ENCODE results near the gene RAB21. TPM values are rescaled to one million over a fixed set of nuclear protein-coding genes. Genes with fewer than 3 reads are reported as not detected.

The RAB21 gene
- total and polyA plus RNA-seq, 2 donors (not counting 1 experiment from before 2014, with no cell fraction given), result 7.3 to 83.7 TPM

DNA sequence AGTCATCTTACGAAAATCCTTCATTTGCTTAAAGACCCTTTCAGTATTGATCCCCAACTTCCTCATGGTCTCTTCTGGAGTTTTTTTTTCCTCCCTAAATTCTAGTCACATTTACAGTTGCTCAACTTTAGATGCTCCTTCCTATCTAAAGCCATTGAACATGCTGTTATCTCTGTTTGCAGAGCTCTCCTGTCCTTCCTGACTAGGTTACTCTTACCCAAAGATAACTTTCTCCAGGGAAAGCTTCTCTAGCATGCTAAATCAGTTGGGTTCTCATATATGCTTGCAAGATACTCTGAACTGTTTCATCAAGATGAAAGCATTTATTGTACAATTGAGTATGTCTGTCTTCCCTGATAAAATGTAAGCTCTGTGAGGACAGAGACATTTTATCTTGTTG lies 1.8 kb upstream of the RAB21 start:
- Histone ChIP-seq H3K79me2 (ENCODE audit: control insufficient read depth, insufficient read depth, low read length) (peaks cover 40% of the 10 kb centered on the region), H3K4me2 (replicated peaks; ENCODE audit: low read depth, low read length, poor library complexity, severe bottlenecking) (no peak overlapping the region), H3K27me3 (replicated peaks in 1 of 4; ENCODE audit: control extremely low read depth in 1 of 4, control insufficient read depth in 3 of 4, insufficient read depth in 4 of 4, low read length in 3 of 4) (no peaks in the 10 kb centered on the region), H3K27ac (ENCODE audit: low read length in 2 of 2) (no peak overlapping the region), H3K9me3 (ENCODE audit: control extremely low read depth in 1 of 3, control insufficient read depth in 2 of 3, insufficient read depth in 1 of 3, low read length in 2 of 3) (no peaks in the 10 kb centered on the region), H3K36me3 (replicated peaks in 1 of 2; ENCODE audit: control extremely low read depth in 1 of 2, control insufficient read depth in 1 of 2, extremely low read depth in 1 of 2, insufficient read depth in 2 of 2, low read length in 1 of 2) (peaks cover 0 to 4% of the 10 kb centered on the region in 2 experiments), H3K9ac (ENCODE audit: low read length) (no peak overlapping the region), H3K4me3 (ENCODE audit: control extremely low read depth in 1 of 5, extremely low read depth in 1 of 5, insufficient read depth in 1 of 5, low read depth in 2 of 5, low read length in 4 of 5) (no peak overlapping the region), H2AFZ (ENCODE audit: insufficient read depth, low read depth, low read length, poor library complexity, severe bottlenecking) (no peak overlapping the region), H3K4me1 (ENCODE audit: control insufficient read depth in 2 of 2, insufficient read depth in 2 of 2, low read length in 2 of 2) (peaks cover 17 to 23% of the 10 kb centered on the region in 2 donors), H4K20me1 (ENCODE audit: control insufficient read depth, insufficient read depth, low read length, poor library complexity, severe bottlenecking) (peaks cover 7% of the 10 kb centered on the region)
- TF ChIP-seq EZH2 (IDR thresholded peaks at IDR 0.05; ENCODE audit: borderline replicate concordance, insufficient read depth, low read depth, low read length, poor library complexity, severe bottlenecking), result no peak
- TF ChIP-seq, protein P1, sequence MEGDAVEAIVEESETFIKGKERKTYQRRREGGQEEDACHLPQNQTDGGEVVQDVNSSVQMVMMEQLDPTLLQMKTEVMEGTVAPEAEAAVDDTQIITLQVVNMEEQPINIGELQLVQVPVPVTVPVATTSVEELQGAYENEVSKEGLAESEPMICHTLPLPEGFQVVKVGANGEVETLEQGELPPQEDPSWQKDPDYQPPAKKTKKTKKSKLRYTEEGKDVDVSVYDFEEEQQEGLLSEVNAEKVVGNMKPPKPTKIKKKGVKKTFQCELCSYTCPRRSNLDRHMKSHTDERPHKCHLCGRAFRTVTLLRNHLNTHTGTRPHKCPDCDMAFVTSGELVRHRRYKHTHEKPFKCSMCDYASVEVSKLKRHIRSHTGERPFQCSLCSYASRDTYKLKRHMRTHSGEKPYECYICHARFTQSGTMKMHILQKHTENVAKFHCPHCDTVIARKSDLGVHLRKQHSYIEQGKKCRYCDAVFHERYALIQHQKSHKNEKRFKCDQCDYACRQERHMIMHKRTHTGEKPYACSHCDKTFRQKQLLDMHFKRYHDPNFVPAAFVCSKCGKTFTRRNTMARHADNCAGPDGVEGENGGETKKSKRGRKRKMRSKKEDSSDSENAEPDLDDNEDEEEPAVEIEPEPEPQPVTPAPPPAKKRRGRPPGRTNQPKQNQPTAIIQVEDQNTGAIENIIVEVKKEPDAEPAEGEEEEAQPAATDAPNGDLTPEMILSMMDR (IDR thresholded peaks at IDR 0.05), result no peak
- H3K4me3 Mint-ChIP-seq, result no peak overlapping the region
- no peaks in the 10 kb centered on the region for H3K9me3 Mint-ChIP-seq (ENCODE audit: insufficient read depth)
- H3K27ac Mint-ChIP-seq, result no peak overlapping the region
- intact Hi-C loops (cut with micrococcal nuclease), result no loop called here
- 88% methylated on average over 1 of the region's 1 CpG for WGBS (ENCODE audit: insufficient coverage)
- ATAC-seq (ENCODE audit: low read depth), result no peak
- H3K27me3 Mint-ChIP-seq, result peaks cover 17% of the 10 kb centered on the region
- ChIA-PET CTCF (interaction anchor here (1.0 to 1.1 kb wide), 2 partner anchors 67 to 337 kb away, joined by 4 to 5 read pairs; partner anchors contain the start of gene TMEM19), POLR2A (interaction anchor here (0.7 kb wide), 1 partner anchor 67 kb away, joined by 3 read pairs; the partner anchor contains the start of gene TMEM19)
- no peak for DNase-seq
- peaks cover 28% of the 10 kb centered on the region for H3K4me1 Mint-ChIP-seq

DNA sequence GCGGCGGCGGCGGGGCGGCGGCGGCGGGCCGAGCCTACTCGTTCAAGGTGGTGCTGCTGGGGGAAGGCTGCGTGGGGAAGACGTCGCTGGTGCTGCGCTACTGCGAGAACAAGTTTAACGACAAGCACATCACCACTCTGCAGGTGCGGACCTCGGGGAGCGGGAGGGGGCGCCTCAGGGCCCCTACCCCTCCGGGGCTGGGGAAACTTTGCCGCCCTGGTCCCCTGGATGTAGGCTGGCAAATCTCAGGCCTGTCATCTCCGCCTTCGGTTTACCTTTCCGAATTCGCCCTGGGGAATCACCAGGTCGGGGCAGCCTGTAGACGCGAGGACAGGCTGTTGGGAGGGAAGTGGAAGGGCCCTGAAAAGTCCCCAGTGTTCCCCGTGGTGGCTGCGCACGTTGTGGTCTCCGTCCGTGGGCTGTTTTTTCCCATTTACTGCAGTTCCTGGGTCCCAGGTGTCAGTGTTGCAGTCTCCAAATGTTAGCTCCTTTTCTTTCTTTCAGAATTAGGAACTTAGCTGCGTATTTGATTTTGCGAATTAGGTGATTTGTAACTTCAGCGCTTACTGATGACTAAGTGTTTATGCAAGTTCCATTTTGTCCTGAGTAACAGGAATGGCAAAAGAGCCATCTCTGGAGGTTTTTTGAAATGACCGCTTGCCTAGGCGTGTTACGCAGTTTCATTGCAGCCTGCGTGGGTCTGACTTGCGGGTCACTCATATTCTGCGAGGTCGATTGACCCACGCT lies 656 bp downstream of the RAB21 start:
- Mint-ChIP-seq H3K4me3 (peak overlapping the region; percentile 96), H3K27ac (peak overlapping the region; percentile 98), H3K27me3 (peaks cover 13% of the 10 kb centered on the region), H3K9me3 (ENCODE audit: insufficient read depth) (peaks cover 8% of the 10 kb centered on the region), H3K4me1 (peaks cover 42% of the 10 kb centered on the region)
- peak overlapping the region; percentile 87 for H3K4me2 ChIP-seq (replicated peaks; ENCODE audit: low read depth, low read length, poor library complexity, severe bottlenecking)
- 1% methylated on average over 38 of the region's 45 CpGs for WGBS (ENCODE audit: insufficient coverage)
- intact Hi-C loops (cut with micrococcal nuclease), result loop anchor here (1.0 to 2.0 kb wide), 2 partner anchors 27 to 84 kb away; partner anchors contain the start of gene TBC1D15
- peak; percentile 88 for DNase-seq
- H4K20me1 ChIP-seq (ENCODE audit: control insufficient read depth, insufficient read depth, low read length, poor library complexity, severe bottlenecking), result peaks cover 16% of the 10 kb centered on the region
- peaks cover 17 to 23% of the 10 kb centered on the region in 2 donors for H3K4me1 ChIP-seq (ENCODE audit: control insufficient read depth in 2 of 2, insufficient read depth in 2 of 2, low read length in 2 of 2)
- H3K4me3 ChIP-seq (ENCODE audit: control extremely low read depth in 1 of 5, extremely low read depth in 1 of 5, insufficient read depth in 1 of 5, low read depth in 2 of 5, low read length in 4 of 5), result peak overlapping the region; percentile 76 to 89 (median 86)
- ChIA-PET CTCF (interaction anchor here (0.7 to 1.5 kb wide), 6 partner anchors 10 to 339 kb away, joined by 3 to 7 read pairs (median 4); partner anchors contain the start of gene TMEM19), POLR2A (interaction anchor here (1.0 to 1.4 kb wide), 4 partner anchors 69 to 92 kb away, joined by 3 to 17 read pairs (median 6); partner anchors contain the start of genes TBC1D15, THAP2, TMEM19 and ZFC3H1)
- TF ChIP-seq EZH2 (IDR thresholded peaks at IDR 0.05; ENCODE audit: borderline replicate concordance, insufficient read depth, low read depth, low read length, poor library complexity, severe bottlenecking), result no peak
- TF ChIP-seq, protein P1 (IDR thresholded peaks at IDR 0.05), result no peak
- peak; percentile 41 for ATAC-seq (ENCODE audit: low read depth)
- H3K79me2 ChIP-seq (ENCODE audit: control insufficient read depth, insufficient read depth, low read length), result peaks cover 64% of the 10 kb centered on the region
- peak overlapping the region; percentile 91 to 97 for H3K27ac ChIP-seq (ENCODE audit: low read length in 2 of 2)
- peaks cover 10 to 18% (median 11%) of the 10 kb centered on the region in 3 donors for H3K9me3 ChIP-seq (ENCODE audit: control extremely low read depth in 1 of 3, control insufficient read depth in 2 of 3, insufficient read depth in 1 of 3, low read length in 2 of 3)
- peak overlapping the region; percentile 59 for H2AFZ ChIP-seq (ENCODE audit: insufficient read depth, low read depth, low read length, poor library complexity, severe bottlenecking)
- H3K36me3 ChIP-seq (replicated peaks in 1 of 2; ENCODE audit: control extremely low read depth in 1 of 2, control insufficient read depth in 1 of 2, extremely low read depth in 1 of 2, insufficient read depth in 2 of 2, low read length in 1 of 2), result peaks cover 15 to 20% of the 10 kb centered on the region in 2 experiments
- peak overlapping the region; percentile 87 for H3K9ac ChIP-seq (ENCODE audit: low read length)
- H3K27me3 ChIP-seq (replicated peaks in 1 of 4; ENCODE audit: control extremely low read depth in 1 of 4, control insufficient read depth in 3 of 4, insufficient read depth in 4 of 4, low read length in 3 of 4), result no peaks in the 10 kb centered on the region

Measured in B cell (primary cell).